PC-9 (cell line): ENCODE data around the gene OR52W1. TPM values are rescaled to one million over a fixed set of nuclear protein-coding genes. Genes with fewer than 3 reads are reported as not detected.

Source experiments
- BruUV-seq: library from RNA; stranded (reverse); fragments of 400-500 nt; replicated peaks from 2 replicates; lab custom pipeline; 2021; lab: Mats Ljungman, UMichigan
- CTCF ChIA-PET: fragments of 300-600 bp; sonication (Branson Sonifier 250); formaldehyde crosslinking; loops from one replicate; lab custom pipeline; 2022; ENCODE audit warnings: antibody characterized with exemption; lab: Charles Lee
- POLR2A ChIA-PET: fragments of 300-600 bp; sonication (Branson Sonifier 250); formaldehyde crosslinking; loops from one replicate; lab custom pipeline; 2022; ENCODE audit warnings: antibody characterized with exemption; ENCODE audit not compliant: unreplicated experiment; lab: Charles Lee
- DNase-seq, 2 experiments: peaks; one replicate each; pipeline versions ENCODE4 v3.0.0 to v3.0.0-alpha.2; 2015 to 2022; ENCODE audit warnings: mixed read lengths in 1 of 2
- H2AFZ ChIP-seq: fragments of 200-600 bp; sonication (generic); 2 replicates; pipeline ENCODE4 v1.8.1; 2017; ENCODE audit warnings: antibody characterized with exemption
- H3F3A ChIP-seq: fragments of 200-600 bp; sonication (generic); 2 replicates; pipeline ENCODE4 v1.8.1; 2017; ENCODE audit warnings: antibody characterized with exemption, mild to moderate bottlenecking, low read depth; ENCODE audit not compliant: insufficient read depth
- H3K27ac ChIP-seq: fragments of 200-600 bp; sonication (generic); 2 replicates; pipeline ENCODE4 v1.6.1; 2016; ENCODE audit warnings: mixed run types
- H3K27me3 ChIP-seq: fragments of 200-600 bp; sonication (generic); 2 replicates; pipeline ENCODE4 v1.6.1; 2016; ENCODE audit warnings: low read depth, mixed run types; ENCODE audit not compliant: insufficient read depth
- H3K36me3 ChIP-seq: fragments of 200-600 bp; sonication (generic); 2 replicates; pipeline ENCODE4 v1.6.1; 2016; ENCODE audit warnings: low read depth, mixed run types
- H3K4me1 ChIP-seq: fragments of 200-600 bp; sonication (generic); replicated peaks from 2 replicates; pipeline ENCODE4 v1.6.1; 2016; ENCODE audit warnings: mixed run types; ENCODE audit not compliant: insufficient read depth
- H3K4me2 ChIP-seq: fragments of 200-600 bp; sonication (generic); 2 replicates; pipeline ENCODE4 v1.6.1; 2017; ENCODE audit warnings: mixed run types
- H3K4me3 ChIP-seq: fragments of 200-600 bp; sonication (generic); 2 replicates; pipeline ENCODE4 v1.6.1; 2016; ENCODE audit warnings: mixed run types
- H3K79me2 ChIP-seq: fragments of 200-600 bp; sonication (generic); 2 replicates; pipeline ENCODE4 v1.6.1; 2017; ENCODE audit warnings: low read depth, mixed run types
- H3K9me2 ChIP-seq: fragments of 200-600 bp; sonication (generic); 2 replicates; pipeline ENCODE4 v1.8.1; 2017; ENCODE audit warnings: mild to moderate bottlenecking; ENCODE audit not compliant: insufficient read depth
- H3K9me3 ChIP-seq: fragments of 200-600 bp; sonication (generic); 2 replicates; pipeline ENCODE4 v1.8.1; 2016; ENCODE audit warnings: low read depth; ENCODE audit not compliant: insufficient read depth
- H4K20me1 ChIP-seq: fragments of 200-600 bp; sonication (generic); 2 replicates; pipeline ENCODE4 v1.8.1; 2017; ENCODE audit not compliant: insufficient read depth
- EZH2 ChIP-seq: fragments of 200-600 bp; sonication (generic); IDR thresholded peaks from 2 replicates; pipeline ENCODE4 v1.8.0; 2017; ENCODE audit warnings: antibody characterized with exemption, low read depth
- intact Hi-C: fragments of 100-400 bp; cut with micrococcal nuclease; formaldehyde crosslinking; loops from one replicate; pipeline ENCODE4 v1.10.0; 2022; ENCODE audit not compliant: unreplicated experiment
- total RNA-seq: library from RNA; stranded (reverse); gene quantifications from 2 replicates; pipeline ENCODE4 v1.2.3, GENCODE V29; 2021
- TF ChIP-seq, protein P1 (sequence below): fragments of 200-600 bp; sonication (generic); conservative IDR thresholded peaks from 2 replicates; pipeline ENCODE4 v1.6.1; 2017; ENCODE audit warnings: mixed run types, antibody characterized with exemption, mild to moderate bottlenecking, moderate library complexity

OR52W1 gene
- total RNA-seq, 1 experiment from 2014 or later = not detected

DNA sequence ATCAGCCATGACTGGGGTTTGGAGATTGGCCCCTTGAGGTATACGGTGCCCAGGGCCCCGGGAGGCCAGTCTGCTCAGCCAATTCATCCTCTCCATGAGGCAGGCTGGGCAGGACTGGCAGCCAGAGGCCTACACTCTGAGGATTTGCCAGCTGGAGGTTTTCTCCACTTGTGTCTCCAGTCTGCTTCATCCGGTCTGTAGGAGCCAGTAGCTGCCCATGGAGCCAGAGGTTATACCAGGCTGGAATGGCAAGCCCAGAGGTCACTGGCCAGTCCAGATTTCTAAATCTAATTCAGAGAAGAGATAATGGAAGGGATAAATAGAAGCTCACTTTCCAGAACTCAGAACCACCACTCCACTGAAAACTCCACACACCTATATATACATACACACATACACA lies 25.4 kb downstream of the OR52W1 start:
- Histone ChIP-seq H3K4me2 (no peak overlapping the region), H3K36me3 (no peaks in the 10 kb centered on the region), H3K4me1 (no peaks in the 10 kb centered on the region), H3K27ac (no peak overlapping the region), H3K27me3 (no peaks in the 10 kb centered on the region), H3K4me3 (no peak overlapping the region), H3K9me3 (no peaks in the 10 kb centered on the region), H3K79me2 (peaks cover 14% of the 10 kb centered on the region; the same call in 1 of the 2 replicates), H3K9me2 (no peaks in the 10 kb centered on the region), H3F3A (no peaks in the 10 kb centered on the region), H2AFZ (no peak overlapping the region), H4K20me1 (no peaks in the 10 kb centered on the region)
- intact Hi-C loops = no loop called here
- TF ChIP-seq, protein P1, sequence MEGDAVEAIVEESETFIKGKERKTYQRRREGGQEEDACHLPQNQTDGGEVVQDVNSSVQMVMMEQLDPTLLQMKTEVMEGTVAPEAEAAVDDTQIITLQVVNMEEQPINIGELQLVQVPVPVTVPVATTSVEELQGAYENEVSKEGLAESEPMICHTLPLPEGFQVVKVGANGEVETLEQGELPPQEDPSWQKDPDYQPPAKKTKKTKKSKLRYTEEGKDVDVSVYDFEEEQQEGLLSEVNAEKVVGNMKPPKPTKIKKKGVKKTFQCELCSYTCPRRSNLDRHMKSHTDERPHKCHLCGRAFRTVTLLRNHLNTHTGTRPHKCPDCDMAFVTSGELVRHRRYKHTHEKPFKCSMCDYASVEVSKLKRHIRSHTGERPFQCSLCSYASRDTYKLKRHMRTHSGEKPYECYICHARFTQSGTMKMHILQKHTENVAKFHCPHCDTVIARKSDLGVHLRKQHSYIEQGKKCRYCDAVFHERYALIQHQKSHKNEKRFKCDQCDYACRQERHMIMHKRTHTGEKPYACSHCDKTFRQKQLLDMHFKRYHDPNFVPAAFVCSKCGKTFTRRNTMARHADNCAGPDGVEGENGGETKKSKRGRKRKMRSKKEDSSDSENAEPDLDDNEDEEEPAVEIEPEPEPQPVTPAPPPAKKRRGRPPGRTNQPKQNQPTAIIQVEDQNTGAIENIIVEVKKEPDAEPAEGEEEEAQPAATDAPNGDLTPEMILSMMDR = no peak
- no peak for TF ChIP-seq EZH2
- CTCF ChIA-PET = no interaction called here
- DNase-seq = no peak
- BruUV-seq = no TSS peak
- POLR2A ChIA-PET = no interaction called here

- DNase-seq = no peak
Measured at GRCh38 chr11:6225024-6225423, 26.0 kb downstream of the OR52W1 start.

GRCh38 chr11:6225896-6226295 lies 26.9 kb downstream of the OR52W1 start:
- CTCF ChIA-PET = no interaction called here
- TF ChIP-seq EZH2 = no peak
- TF ChIP-seq, protein P1 = no peak
- peaks cover 24% of the 10 kb centered on the region; the same call in 1 of the 2 replicates for H3K79me2 ChIP-seq
- H3K36me3 ChIP-seq = no peaks in the 10 kb centered on the region
- H3F3A ChIP-seq = no peaks in the 10 kb centered on the region
- DNase-seq = no peak
- no peaks in the 10 kb centered on the region for H4K20me1 ChIP-seq
- no peaks in the 10 kb centered on the region for H3K4me1 ChIP-seq
- no peak overlapping the region for H2AFZ ChIP-seq
- H3K9me2 ChIP-seq = no peaks in the 10 kb centered on the region
- POLR2A ChIA-PET = interaction anchor here (0.7 kb wide), 1 partner anchor 62 kb away, joined by 4 read pairs; no protein-coding TSS in a partner anchor
- BruUV-seq = no TSS peak
- no peaks in the 10 kb centered on the region for H3K27me3 ChIP-seq
- no peak overlapping the region for H3K4me2 ChIP-seq
- H3K27ac ChIP-seq = no peak overlapping the region
- no peak overlapping the region for H3K4me3 ChIP-seq
- intact Hi-C loops = no loop called here
- no peaks in the 10 kb centered on the region for H3K9me3 ChIP-seq

More at GRCh38 chr11:6225024-6225423, 26.0 kb downstream of the OR52W1 start:
- Histone ChIP-seq H3K4me1 (no peaks in the 10 kb centered on the region), H4K20me1 (no peaks in the 10 kb centered on the region), H2AFZ (no peak overlapping the region), H3F3A (no peaks in the 10 kb centered on the region), H3K27me3 (no peaks in the 10 kb centered on the region), H3K4me2 (no peak overlapping the region), H3K9me3 (no peaks in the 10 kb centered on the region), H3K27ac (no peak overlapping the region), H3K36me3 (no peaks in the 10 kb centered on the region), H3K79me2 (peaks cover 15% of the 10 kb centered on the region; the same call in 1 of the 2 replicates), H3K4me3 (no peak overlapping the region), H3K9me2 (no peaks in the 10 kb centered on the region)
- no peak for TF ChIP-seq EZH2
- TF ChIP-seq, protein P1 = no peak
- intact Hi-C loops = no loop called here
- no TSS peak for BruUV-seq
- POLR2A ChIA-PET = no interaction called here
- CTCF ChIA-PET = no interaction called here
